GM15510 (cell line): ENCODE results near the gene HMGB2.

ENCODE experiments used
- POLR2A ChIP-seq: IDR thresholded peaks from 3 replicates; pipeline ENCODE4 v1.6.1; 2011; ENCODE audit warnings: borderline replicate concordance; ENCODE audit not compliant: insufficient read length; ENCODE audit errors: extremely low read depth

Gene HMGB2

DNA sequence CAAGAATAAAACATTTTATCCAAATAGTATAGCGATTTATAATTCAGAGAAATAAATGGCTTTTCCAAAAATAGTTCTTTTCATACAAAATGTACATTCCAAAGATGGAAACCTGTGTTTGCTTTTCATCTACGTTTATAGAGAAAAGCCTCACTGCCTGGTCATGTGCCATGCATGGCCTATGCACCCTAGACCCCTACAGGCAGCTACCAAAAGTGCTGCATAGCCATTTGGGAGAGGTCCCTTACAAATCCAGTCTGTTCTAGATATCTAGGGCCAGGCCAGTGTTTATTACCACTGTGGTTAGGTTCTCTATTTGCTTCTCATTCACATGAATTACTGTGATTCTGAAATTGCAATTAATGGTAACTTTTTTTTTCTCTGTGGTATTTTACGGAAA, 17.2 kb downstream of the HMGB2 start:
- no peak for TF ChIP-seq POLR2A

DNA sequence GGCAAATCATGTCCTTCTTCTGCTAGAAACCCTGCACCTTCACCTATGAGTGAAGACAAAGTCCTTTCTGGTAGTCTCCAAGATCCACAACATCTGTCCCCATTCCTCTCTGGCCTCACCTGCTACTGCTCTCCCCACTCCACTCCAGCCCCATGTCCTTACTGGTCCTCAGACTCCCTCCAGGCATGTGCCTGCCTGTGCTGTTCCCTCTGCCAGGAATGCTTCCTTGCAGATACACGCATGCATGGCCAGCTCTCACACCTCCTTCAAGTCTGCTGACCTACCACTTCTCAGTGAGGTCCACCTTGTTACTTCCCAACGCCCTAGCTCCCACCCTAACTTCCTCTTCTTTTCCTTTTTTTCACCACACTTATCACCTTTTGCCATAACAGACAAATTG, 18.1 kb downstream of the HMGB2 start:
- no peak for TF ChIP-seq POLR2A

DNA sequence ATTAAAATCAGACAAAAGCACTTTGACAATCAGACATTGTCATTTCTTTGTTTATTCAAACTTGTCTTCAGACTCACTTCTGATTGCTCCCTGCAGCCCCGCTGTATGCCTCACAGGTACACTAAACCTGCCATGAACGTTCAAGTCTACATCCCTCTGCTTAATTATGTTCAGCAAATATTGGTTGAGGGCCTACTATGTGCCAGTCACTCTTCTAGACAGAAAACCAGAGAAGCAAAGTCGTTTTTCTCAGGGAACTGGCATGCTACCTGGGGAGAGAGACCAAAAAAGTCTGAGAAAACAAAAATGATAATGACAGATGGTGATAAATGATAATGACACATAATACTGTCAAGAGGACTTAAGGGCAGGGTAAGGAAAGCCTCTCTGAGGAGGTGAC, 19.4 kb downstream of the HMGB2 start:
- no peak for TF ChIP-seq POLR2A

DNA sequence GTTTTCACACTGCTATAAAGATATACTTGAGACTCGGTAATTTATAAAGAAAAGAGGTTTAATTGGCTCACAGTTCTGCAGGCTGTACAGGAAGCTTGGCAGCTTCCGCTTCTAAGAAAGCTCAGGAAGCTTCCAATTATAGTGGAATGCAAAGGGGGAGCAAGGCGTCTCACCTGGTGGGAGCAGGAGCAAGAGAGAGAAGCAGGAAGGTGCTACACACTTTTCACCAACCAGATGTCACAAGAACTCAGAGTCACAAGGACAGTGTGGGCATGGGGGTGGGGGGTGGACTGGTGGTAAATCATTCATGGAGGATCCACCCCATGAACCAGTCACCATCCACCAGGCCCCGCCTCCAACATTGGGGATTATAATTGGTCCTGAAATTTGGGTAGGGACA, 22.8 kb downstream of the HMGB2 start:
- TF ChIP-seq POLR2A = no peak

DNA sequence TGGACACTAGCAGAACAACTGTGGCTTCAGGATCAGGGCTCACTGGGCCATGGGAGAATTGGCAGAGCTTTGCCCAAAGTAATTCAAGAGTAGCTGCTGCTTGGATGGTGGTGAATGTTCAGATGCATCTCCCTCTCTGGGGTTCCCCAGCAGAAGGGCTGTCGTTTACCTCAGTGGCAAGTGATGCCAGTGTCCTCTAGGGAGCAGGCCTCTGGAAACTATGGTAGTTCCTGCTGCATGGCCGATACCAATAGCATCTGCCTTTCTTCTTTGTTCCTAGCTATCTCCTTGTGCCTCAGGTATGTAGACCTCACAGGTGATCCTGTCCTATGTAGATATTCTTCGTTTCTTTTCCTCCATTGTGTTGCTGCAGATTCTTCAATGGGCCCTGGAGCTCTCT, 26.4 kb downstream of the HMGB2 start:
- TF ChIP-seq POLR2A = no peak

DNA sequence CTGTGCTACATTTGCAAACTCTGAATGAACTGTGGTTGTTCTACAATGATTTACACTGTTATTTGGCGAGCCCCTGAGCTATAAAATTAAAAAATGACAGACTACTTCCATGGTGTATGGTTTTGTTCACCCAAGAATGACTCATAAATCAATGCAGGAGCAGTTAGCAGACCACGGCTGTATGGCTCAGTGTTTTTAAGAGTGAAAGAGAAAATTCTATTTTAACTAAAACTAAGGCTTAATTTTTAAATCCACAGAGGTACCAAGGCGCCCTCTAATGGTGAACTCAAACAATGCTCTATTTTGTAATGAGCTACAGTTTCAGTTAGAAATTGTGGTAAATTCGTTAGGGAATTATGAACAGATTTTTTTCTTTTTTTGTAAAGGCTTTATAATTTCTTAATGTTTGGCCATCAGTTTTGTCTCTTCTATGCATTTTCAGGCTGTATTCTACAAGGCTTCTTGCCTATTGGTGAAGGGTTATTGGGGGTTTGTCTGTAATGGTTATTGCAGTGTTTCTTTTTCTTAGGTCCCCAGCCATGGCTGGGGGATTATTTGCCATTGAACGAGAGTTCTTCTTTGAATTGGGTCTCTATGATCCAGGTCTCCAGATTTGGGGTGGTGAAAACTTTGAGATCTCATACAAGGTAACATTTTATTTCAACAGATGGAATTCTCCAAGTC, 32.5 kb downstream of the HMGB2 start:
- no peak for TF ChIP-seq POLR2A

DNA sequence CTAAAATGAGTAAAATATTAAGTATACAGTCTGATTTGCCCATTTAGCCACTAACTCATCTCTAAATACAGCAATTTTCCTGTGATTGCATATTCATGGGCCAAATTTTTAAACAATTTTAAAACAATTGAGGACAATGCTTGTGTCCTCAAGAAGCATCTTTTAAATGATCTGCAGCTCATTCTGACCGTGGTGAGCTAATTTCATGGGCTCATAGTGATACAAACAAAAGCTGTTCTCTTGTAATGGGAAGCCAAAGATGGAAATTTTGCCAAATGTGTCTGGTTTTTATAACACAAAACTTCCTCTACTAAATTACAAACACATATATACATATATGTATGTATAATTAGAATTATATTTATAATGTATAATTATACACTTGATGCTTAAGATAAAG, 39.7 kb downstream of the HMGB2 start:
- TF ChIP-seq POLR2A = no peak

DNA sequence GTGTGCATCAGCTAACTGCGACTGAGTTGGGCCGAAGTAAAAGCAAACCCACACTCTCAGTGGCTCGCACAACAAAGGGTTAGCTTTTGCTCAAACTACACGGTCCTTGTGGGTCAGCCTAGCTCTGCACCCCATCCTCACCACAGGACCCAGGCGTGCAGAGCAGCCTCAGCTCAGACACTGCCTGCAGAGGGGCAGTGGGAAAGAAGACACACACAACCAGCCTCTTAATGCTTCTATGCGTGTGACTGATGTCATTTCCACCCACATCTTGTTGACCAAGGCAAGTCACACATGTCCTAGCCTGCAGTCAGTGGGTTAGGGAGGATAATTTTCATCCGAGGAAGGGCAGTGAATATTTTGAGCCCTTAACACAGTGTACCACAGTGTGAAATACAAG, 40.5 kb downstream of the HMGB2 start:
- TF ChIP-seq POLR2A = no peak

DNA sequence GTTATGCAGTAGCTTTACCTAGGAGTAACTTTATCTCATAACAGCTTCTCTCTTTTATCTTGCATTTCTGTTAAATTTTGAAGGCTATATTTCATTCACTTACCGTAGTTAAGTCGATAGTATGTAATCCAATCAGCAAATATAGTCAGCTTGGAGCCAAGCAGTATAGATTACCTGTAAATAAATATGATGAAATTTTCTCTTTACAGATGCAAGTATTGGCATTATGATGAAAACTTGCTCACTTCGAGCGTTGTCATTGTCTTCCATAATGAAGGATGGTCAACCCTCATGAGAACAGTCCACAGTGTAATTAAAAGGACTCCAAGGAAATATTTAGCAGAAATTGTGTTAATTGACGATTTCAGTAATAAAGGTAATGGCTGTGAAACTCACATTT, 42.3 kb downstream of the HMGB2 start:
- no peak for TF ChIP-seq POLR2A

DNA sequence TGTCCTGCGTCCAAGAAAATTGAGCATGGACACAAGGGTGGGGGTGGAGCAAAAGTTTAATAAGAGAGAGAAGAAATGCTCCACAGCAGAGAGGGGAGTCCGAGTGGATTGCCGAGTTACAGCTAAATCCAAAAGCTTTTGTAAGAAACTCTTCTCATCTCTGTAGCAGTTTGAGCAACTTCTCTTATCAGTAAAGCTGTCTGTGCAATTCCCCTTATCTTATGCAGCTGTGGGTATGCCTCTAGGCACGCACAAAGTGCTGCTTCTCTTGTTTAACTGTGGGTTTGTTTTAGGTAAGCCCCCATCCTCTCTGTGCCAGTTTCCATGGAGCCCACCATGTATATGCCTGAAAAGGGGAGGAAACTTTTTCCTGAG, 44.8 kb downstream of the HMGB2 start:
- TF ChIP-seq POLR2A = no peak

DNA sequence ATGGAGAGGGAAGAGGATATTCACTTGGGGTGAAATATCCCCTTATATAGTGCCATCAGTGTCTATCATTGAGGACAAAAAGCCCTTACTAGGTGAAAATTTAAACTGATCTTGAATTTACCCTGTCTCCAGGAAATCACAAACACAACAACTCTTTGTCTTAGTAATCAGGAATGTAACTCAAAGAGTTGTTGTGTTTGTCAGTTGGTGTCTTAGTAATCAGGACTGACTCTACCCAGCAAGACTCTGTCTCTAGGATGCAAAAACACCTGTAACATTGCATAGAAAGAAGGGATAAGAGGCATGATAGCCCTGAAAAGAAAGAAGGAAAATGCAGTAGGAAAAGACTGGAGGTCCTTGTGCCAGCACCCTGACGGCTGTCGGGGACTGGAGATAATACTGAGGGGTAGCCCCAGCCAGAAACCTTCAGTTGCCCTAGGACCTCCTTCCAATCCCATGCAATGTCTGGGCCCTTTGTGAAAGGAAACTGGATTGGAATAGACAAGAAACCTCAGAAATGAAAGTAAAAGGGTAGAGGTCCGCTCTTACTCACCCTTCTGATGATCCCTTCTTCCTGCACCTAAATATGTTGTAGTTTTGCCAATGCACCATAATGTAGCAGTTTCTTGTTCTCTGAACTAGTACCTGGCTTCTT, 45.3 kb downstream of the HMGB2 start:
- TF ChIP-seq POLR2A = no peak

DNA sequence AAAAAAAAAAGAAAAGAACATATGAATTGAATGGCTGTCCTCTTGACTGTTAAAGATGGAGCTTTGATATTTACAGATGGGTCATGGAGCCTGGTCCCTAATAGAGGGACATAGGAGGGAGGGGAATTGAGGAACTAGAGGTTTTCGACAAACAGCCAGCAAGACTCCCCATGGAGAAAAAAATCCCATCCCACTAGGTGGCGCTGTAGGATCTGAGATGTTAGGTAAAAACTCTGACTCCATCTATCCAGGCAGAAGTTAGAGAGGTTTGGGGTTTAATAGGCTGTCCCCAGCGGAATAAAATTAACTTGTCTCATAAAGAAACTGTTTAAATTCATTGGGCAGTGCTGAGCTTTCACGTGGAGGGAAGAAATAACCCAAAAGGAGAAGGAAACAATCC, 45.9 kb downstream of the HMGB2 start:
- TF ChIP-seq POLR2A = no peak

DNA sequence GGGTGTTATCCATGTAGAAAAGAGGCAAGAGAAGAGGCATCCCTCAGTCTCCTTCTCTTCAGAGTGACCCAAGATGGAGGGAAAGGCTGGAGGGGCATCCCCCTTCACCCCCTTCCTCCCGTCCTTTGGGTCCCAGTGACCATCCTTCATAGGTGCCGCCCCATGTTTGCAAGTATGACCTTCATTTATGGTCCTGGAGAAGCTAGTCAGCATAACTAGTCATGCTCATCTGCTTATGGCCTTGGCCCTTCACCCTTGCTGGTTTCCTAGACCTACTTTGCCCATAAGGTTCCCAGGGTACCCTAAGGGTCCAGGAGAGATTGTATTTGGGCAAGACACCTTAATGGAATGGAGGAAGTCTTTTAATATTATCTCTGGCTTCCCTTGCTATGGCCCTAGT, 46.7 kb downstream of the HMGB2 start:
- TF ChIP-seq POLR2A = no peak

DNA sequence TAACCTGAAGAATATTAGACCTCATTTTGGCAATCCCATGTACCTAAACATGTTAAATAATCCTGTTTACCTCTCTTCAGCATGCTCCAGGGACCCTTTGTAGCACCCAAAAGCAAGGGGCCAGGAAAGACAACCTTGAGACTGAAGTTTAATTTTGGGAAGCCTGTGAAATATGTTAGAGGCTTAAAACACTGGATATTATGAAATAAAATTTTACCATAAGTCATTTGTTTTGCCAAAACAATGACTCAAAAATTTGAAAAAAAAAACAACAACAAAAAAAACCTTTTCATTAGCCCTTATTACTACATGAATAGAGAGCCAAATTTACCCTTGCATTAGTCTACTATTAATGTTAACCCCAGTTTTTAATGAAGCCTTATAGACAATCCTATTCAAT, 49.7 kb downstream of the HMGB2 start:
- no peak for TF ChIP-seq POLR2A

DNA sequence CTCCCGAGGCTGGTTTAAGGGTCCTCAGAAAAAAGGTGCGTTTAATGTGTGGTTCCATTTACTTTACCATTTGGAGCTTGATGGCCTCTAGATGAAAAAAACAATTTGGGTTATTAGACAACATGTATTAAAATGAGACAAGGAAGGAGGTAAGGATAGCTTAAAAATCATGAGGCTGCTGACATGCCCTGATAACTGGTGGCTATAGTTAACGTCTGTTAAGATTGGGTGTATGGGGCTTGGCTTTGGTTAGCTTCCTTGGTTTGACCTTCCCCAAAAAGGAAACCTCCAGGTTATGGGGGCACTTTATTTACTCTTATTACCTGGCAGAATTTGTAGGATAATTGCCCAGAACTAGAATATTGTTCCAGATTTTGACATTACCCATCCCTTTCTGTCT, 51.5 kb downstream of the HMGB2 start:
- no peak for TF ChIP-seq POLR2A

DNA sequence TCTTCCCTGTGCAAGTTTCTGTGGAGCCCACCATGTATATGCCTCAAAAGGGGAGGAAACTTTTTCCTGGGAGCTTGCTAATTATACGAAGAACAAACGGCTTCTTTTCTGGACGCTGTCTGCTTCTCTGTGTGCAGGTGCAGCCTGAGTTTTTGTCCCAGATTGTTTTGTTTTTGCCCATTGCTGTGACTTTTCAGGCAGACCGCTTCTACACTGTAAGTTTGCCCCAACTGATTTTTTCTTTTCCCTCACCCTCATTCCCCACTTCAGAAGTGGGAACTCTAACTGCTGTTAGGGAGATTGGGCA, 51.9 kb downstream of the HMGB2 start:
- no peak for TF ChIP-seq POLR2A

DNA sequence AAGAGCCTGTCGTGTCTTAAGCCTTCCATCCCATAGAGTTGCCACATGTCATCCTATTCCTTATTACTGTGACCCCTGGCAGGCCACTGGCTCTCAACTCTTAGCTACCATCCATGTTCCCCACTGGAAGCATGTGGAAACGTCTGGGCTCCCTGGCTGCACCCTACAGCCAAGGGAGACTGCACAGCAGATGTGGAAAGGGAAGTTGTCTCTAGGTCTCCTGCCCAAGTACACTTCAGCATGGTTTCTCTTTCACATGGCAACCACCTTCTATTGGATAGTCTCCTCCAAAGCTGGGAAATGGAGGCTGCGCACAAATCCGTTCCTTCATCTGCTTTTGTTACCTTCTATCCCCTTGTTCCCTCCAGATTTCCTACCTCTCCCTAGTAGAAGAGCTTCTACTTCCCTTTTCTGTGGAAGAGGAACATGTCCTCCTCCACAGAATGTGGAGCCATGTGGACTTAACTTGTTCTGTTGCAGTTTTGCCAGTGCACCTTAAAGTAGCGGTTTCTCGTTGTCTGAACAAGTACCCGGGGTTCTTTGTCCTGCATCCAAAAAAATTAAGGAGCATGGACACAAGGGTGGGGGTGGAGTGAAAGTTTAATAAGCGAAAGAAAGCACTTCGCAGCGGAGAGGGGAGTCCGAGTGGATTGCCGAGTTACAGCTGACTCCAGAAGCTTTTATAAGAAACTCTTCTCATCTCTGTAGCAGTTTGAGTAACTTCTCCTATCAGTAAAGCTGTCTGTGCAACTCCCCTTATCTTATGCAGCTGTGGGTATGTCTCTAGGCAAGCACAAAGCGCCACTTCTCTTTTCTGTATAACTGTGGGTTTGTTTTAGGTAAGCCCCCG, 52.5 kb downstream of the HMGB2 start:
- no peak for TF ChIP-seq POLR2A
